Ramos (cell line): ENCODE results near the gene ERI3.

Experiments used
- in situ Hi-C: fragments of 300-500 bp; cut with MboI; formaldehyde crosslinking; loops from one replicate; pipeline ENCODE4 v1.14.3; 2022; ENCODE audit warnings: low sequenced_read_pairs; ENCODE audit not compliant: unreplicated experiment

ERI3 gene

GRCh38 chr1:44321466-44321865 is 33.6 kb downstream of the ERI3 start:
- in situ Hi-C loops: no loop called here

GRCh38 chr1:44318097-44319088 is 36.7 kb downstream of the ERI3 start:
- in situ Hi-C loops: no loop called here

GRCh38 chr1:44316231-44316759 is 38.8 kb downstream of the ERI3 start:
- in situ Hi-C loops: no loop called here

- in situ Hi-C loops: no loop called here
These were observed 39.5 kb downstream of the ERI3 start for GRCh38 chr1:44315521-44315920.

GRCh38 chr1:44314452-44314851 is 40.6 kb downstream of the ERI3 start:
- in situ Hi-C loops: no loop called here

DNA sequence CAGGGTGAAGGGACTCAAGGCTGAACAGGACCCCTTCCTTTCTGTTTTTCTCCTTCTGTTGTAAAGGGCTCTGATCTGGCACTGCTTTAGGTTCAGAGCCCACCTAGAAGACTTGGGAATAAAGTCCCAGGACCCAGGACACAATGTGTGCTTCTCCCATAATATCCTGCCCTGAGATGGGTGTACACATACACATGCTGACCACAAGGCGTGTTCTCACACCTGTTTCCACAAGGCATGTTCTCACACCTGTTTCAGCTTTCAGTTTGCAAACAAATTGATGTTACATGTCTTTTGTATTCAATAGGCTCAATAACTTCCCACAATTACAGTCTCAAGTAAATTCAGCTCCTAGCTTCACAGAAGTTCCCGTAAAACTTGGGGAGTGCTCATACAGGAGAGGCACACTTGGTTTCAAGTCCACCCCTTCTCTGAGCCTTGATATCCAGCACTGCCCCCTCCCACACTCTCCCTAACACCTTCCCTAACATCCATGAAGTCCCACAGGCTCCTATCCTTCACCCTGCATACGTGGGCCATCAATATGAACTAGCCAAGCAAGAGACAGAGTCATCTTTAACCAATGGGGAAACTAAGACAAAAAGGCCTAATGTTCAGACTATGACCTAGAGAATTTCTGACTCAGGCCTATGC is 41.7 kb downstream of the ERI3 start:
- in situ Hi-C loops: no loop called here

DNA sequence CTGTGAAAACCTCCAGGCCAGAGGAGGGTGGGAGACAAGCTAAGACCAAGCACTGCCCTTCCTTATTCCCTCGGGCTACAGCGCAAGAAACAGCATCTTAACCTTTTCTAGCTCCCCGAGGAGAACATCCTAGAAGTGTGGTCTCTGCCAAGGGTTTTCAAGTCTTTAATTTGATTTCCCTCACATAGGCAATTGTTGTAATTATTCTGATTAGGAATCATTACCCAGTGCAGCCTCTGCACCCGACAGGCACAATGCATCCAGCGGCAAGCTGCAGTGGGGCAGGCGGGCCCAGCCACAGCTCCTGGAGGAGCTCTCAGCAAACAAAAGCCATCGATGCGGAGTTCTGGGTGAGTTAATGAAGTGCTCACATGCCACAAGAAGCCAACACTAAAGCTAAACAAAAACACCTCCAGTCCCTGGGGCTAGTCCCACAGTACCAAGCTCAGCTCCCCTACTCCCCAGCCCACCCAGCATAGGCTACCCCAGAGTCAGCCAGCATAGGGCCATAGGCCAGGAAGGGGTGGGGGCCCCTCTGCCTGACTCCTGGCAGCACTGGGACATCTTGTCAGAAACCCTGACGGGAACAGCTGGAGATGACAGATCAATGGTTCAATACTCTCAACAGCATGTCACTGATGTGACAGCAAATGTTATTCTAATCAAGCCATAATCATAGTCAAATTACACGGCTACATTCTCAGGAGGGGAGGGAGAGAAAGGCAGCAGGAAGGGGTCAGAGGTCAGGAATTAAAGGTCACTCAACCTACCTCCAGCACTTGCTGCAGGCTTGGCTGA is 42.5 kb downstream of the ERI3 start:
- in situ Hi-C loops: no loop called here

DNA sequence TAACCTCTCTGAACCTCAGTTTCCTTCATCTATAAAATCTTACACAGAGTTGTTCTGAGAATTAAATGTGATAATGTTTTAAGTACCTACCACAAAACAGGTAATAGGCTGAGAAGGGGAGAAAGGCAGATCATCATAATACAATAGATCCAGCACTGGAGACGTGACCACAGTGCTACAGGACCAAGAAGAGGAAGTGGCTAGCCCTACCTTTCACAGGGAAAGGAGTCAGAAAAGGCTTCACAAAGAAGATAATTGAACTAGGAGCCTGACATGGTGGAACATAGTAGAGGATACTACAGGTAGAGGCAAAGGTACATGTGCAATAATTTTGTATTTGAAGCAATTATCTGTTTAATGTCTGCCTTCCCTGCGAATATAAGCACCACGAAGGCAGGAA is 45.1 kb downstream of the ERI3 start:
- in situ Hi-C loops: no loop called here

- in situ Hi-C loops: no loop called here
These were observed 49.1 kb downstream of the ERI3 start for GRCh38 chr1:44305962-44306422.

- in situ Hi-C loops: no loop called here
These were observed 51.5 kb downstream of the ERI3 start for GRCh38 chr1:44303532-44303931.

DNA sequence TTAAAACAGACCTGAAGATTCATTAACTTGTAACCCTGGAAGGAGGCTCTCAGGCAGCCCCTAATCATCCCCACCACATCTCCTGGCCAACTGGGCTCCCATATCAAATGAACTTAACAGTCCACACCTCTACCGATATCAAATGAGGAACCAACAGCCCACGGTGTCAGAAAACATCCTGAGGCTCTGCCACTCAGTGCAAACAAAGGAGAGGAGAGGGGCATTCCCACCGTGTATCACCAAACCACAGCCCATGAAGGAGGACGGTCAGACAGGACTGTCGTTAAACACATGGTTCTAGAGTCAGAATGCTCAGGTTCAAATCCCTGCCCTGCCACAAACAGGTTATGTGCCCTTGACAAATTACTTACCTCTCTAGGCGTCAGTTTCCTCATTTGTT is 52.5 kb downstream of the ERI3 start:
- in situ Hi-C loops: no loop called here

DNA sequence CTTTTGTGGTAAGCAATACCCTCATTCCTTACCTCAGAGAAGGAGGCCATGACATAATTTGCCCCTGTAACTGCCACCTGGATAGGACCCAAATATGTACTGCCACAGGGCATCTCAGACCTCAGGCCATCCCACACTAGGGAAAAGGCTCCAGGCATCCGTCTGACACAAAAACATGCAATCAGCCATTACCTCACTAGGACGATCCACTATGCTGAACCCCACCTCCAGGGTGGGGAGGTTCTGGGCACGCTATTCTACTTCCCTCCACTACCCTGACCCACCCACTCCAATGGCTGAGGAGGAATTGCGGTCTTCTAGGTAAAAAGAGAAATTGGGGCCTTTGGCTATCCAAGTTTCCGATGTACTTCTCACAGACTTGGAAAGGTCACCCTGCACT is 53.6 kb downstream of the ERI3 start:
- in situ Hi-C loops: no loop called here

DNA sequence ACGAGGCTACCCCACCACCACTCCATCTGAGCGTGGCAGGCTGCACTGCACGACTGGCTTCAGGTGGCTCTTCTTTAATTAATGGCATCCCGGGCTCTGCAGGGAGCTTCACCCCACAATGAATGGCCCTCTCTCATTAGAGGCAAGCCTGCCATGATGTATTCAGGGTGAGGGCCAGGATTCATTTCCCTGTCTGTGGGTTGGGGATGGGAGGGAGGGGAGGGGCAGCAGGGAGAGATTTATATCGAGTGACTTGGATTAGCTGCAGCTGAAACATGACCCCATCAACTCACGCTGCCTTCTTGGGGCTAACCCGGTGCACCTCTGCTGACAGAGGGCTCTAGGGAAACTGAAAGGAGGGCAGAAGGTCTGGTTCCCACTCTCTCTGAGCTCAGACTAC is 54.2 kb downstream of the ERI3 start:
- in situ Hi-C loops: no loop called here

GRCh38 chr1:44297695-44298400 is 57.2 kb downstream of the ERI3 start:
- in situ Hi-C loops: no loop called here

DNA sequence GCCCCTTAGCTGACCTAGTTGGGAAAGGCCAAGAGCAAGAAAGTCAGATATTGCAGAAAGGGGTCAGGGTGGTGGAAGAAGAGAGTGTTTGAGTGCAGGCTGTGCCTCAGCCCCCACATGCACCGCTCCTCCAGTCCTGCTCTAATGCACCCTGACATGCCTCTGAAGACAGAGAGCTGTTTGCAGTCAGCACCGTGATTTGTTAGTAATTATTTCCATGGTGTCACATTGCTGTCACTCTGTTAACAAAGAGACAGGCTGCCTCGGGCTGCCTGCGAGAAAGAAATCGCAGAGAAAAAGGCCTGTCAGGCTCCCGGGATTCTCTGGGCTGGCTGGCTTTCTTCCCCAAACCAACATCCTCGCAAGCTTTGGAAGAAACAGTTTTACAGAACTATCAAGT is 58.3 kb downstream of the ERI3 start:
- in situ Hi-C loops: no loop called here

GRCh38 chr1:44296086-44296485 is 59.0 kb downstream of the ERI3 start:
- in situ Hi-C loops: no loop called here

DNA sequence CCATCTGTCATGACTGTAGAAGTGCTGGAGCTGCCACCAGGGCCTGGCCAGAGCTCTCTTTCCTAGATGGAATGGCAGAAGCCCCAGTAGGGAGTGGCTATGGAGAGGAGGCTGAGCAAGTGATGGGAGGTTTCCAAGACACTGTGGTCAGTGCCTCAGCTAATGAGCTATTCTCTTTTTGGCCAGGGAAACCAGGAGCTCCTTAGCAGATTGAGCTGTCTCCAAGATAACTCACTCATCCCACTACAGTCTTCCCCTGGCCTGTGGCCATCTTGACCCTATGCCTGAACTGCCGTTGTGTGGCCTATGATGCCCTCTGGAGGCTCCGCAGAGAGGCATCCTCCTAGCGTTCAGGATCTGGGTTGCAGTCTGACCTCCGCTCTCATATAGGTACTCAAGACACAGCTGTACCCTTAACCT is 60.5 kb downstream of the ERI3 start:
- in situ Hi-C loops: no loop called here

DNA sequence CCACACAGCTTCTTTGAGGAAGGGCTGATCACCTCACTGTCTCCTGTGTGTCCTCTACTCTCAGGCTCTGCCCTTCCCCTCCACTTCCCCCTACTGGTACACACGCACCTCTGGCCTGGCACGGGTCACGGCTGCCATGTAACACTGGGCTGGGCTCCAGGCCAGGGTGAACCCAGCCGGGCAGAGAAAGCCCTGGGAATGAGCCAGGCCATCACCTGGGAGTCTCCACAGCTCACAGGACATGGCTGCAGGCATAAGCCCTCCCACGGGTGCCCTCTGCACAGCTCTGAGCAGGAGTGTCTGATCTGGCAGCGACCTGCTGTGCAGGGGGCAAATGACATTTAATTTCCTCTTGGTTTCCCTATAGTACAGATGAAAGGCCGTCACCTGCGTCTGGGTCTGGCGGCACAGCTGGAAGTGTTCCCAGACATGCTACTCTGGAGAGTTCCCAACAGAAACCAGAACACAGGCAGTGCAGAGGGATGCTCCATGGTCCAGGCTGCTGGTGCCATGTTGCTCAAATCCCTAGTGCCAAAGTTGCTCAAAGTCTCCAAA is 61.2 kb downstream of the ERI3 start:
- in situ Hi-C loops: no loop called here

GRCh38 chr1:44292651-44293050 is 62.4 kb downstream of the ERI3 start:
- in situ Hi-C loops: no loop called here
